ENCODE measurements around the gene UGT2A3. TPM values are rescaled to one million over a fixed set of nuclear protein-coding genes. Genes with fewer than 3 reads are reported as not detected.

UGT2A3 gene
- total and polyA plus RNA-seq, 2 of the 8 experiments (the other 6 are each of a cell fraction or from before 2014, with no cell fraction given), result not detected

- H3K27me3 ChIP-seq (replicated peaks in 1 of 4; ENCODE audit: control insufficient read depth in 3 of 4, extremely low read depth in 1 of 4, insufficient read depth in 3 of 4, low read length in 3 of 4), result no peaks in the 10 kb centered on the region
- H3K4ac ChIP-seq (replicated peaks; ENCODE audit: insufficient read length, low read depth, low read length), result no peak overlapping the region
- H3K27ac ChIP-seq (ENCODE audit: low read depth, low read length), result no peak overlapping the region
- H2AFZ ChIP-seq (ENCODE audit: low read length), result no peak overlapping the region
- WGBS, 2 experiments (ENCODE audit: extremely low coverage in 1 of 2, insufficient coverage in 1 of 2, insufficient read length in 1 of 2, insufficient replicate concordance in 2 of 2, low coverage in 1 of 2, low lambda C conversion rate in 2 of 2, missing lambda C conversion rate in 1 of 2), result 86% methylated on average over 3 of the region's 3 CpGs; no CpG with 5 or more reads in 1 of the 2 experiments
- no peak overlapping the region for H2BK120ac ChIP-seq (replicated peaks; ENCODE audit: low read depth, low read length)
- H3K23me2 ChIP-seq (ENCODE audit: low read depth, low read length), result no peaks in the 10 kb centered on the region
- H2BK20ac ChIP-seq (ENCODE audit: low read length), result no peak overlapping the region
- no peak overlapping the region for H3K9ac ChIP-seq (replicated peaks in 1 of 4; ENCODE audit: extremely low read depth in 1 of 4, low read depth in 3 of 4, low read length in 3 of 4)
- no peaks in the 10 kb centered on the region for H3K79me1 ChIP-seq (ENCODE audit: low read depth, low read length)
- CTCF ChIA-PET (ENCODE audit: partially characterized antibody), result interaction anchor here (0.7 to 1.4 kb wide), 3 partner anchors 9 to 129 kb away, joined by 3 to 5 read pairs (median 3); no protein-coding TSS in a partner anchor
- H4K91ac ChIP-seq (replicated peaks; ENCODE audit: insufficient read length, low read length), result no peak overlapping the region
- no peaks in the 10 kb centered on the region for H4K20me1 ChIP-seq (replicated peaks in 1 of 2; ENCODE audit: control insufficient read depth in 1 of 2, insufficient read depth in 2 of 2, low read length in 2 of 2)
- H3K4me2 ChIP-seq (ENCODE audit: insufficient read depth in 1 of 2, low read depth in 2 of 2, low read length in 2 of 2), result no peak overlapping the region
- no peak overlapping the region for H2BK15ac ChIP-seq (ENCODE audit: low read length)
- TF ChIP-seq SP1 (IDR thresholded peaks at IDR 0.05; ENCODE audit: low read depth, low read length) (no peak), FOSL1 (IDR thresholded peaks at IDR 0.05; ENCODE audit: insufficient read depth, low read depth, low read length) (no peak), CREB1 (IDR thresholded peaks at IDR 0.05) (no peak), EP300 (IDR thresholded peaks at IDR 0.05; ENCODE audit: borderline replicate concordance in 1 of 2, low read depth in 2 of 2, low read length in 2 of 2) (no peak), SIX5 (IDR thresholded peaks at IDR 0.05; ENCODE audit: low read depth, low read length) (no peak), HDAC6 (IDR thresholded peaks at IDR 0.05; ENCODE audit: low read depth, low read length) (no peak), KDM4A (IDR thresholded peaks at IDR 0.05; ENCODE audit: low read depth, low read length, severe bottlenecking) (no peak), SUZ12 (IDR thresholded peaks at IDR 0.05; ENCODE audit: low read length) (no peak), BRCA1 (IDR thresholded peaks at IDR 0.05; ENCODE audit: low read depth, low read length) (no peak), GABPA (IDR thresholded peaks at IDR 0.05; ENCODE audit: borderline replicate concordance, insufficient read depth, low read length) (no peak), KDM1A (IDR thresholded peaks at IDR 0.05; ENCODE audit: borderline replicate concordance, low read length) (no peak), USF2 (IDR thresholded peaks at IDR 0.05; ENCODE audit: low read length) (no peak), RXRA (IDR thresholded peaks at IDR 0.05; ENCODE audit: insufficient read depth, low read depth, low read length) (no peak)
- no peak overlapping the region for H4K8ac ChIP-seq (ENCODE audit: extremely low read depth, insufficient read depth, low read length)
- H3K23ac ChIP-seq (ENCODE audit: insufficient read length), result no peak overlapping the region
- FAIRE-seq (no peak), DNase-seq (ENCODE audit: low read depth in 1 of 2, low spot score in 2 of 2) (no peak)
- no peak overlapping the region for H3K18ac ChIP-seq (ENCODE audit: extremely low read depth, low read length)
- no peak overlapping the region for H2AK5ac ChIP-seq (ENCODE audit: low read depth, low read length)
- no peak overlapping the region for H3K14ac ChIP-seq (ENCODE audit: insufficient read length)
- POLR2A ChIA-PET (ENCODE audit: partially characterized antibody), result interaction anchor here (0.7 to 1.0 kb wide), 3 partner anchors 15 to 48 kb away, joined by 3 read pairs; no protein-coding TSS in a partner anchor
- no peak overlapping the region for H3K4me3 ChIP-seq (ENCODE audit: extremely low read depth in 1 of 4, insufficient read depth in 2 of 4, low read depth in 3 of 4, low read length in 4 of 4)
- H2BK5ac ChIP-seq (ENCODE audit: low read depth, low read length), result no peak overlapping the region
- no peak overlapping the region for H4K5ac ChIP-seq (ENCODE audit: insufficient read length, low read depth, low read length)
- H3K56ac ChIP-seq (replicated peaks; ENCODE audit: insufficient read length, low read depth, low read length), result no peak overlapping the region
- H3K79me2 ChIP-seq (ENCODE audit: control insufficient read depth in 1 of 2, insufficient read depth in 2 of 2, low read length in 2 of 2), result no peaks in the 10 kb centered on the region
- no peaks in the 10 kb centered on the region for H3K4me1 ChIP-seq (replicated peaks in 1 of 4; ENCODE audit: control insufficient read depth in 3 of 4, insufficient read depth in 4 of 4, low read length in 3 of 4)
- peaks cover 0 to 3% of the 10 kb centered on the region in 2 experiments; a peak in 2 of 4 replicates for H3K9me3 ChIP-seq (ENCODE audit: insufficient read depth in 2 of 2, low read depth in 1 of 2, low read length in 1 of 2)
- no peaks in the 10 kb centered on the region for H3K36me3 ChIP-seq (ENCODE audit: control insufficient read depth in 2 of 4, insufficient read depth in 4 of 4, low read length in 3 of 4)
- no peak overlapping the region for H2BK12ac ChIP-seq (ENCODE audit: low read depth, low read length)
Observed at GRCh38 chr4:68954126-68954525, 2.5 kb upstream of the UGT2A3 start.
